Measurements from ENCODE around the gene SLC17A9.

Gene SLC17A9

DNA sequence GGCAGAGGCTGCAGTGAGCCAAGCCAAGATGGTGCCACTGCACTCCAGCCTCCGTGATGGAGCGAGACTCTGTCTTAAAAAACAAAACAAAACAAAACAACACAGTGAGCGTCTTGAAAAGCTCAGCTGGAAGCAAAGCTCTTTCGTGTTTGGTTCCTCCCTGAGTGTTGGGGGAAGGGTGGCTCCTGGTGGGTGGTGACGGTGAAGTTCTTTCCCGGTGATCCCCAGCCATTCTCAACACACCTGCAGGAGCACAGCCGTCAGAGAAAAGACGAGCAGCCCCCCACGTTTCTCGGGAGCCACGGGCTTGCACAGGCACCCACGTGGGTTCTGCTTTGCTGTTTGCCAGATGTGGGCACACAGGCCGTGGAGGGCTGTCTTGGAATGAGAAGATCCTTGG is 51.0 kb downstream of the SLC17A9 start:
- no peak for DNase-seq (ENCODE audit: low read depth)

DNA sequence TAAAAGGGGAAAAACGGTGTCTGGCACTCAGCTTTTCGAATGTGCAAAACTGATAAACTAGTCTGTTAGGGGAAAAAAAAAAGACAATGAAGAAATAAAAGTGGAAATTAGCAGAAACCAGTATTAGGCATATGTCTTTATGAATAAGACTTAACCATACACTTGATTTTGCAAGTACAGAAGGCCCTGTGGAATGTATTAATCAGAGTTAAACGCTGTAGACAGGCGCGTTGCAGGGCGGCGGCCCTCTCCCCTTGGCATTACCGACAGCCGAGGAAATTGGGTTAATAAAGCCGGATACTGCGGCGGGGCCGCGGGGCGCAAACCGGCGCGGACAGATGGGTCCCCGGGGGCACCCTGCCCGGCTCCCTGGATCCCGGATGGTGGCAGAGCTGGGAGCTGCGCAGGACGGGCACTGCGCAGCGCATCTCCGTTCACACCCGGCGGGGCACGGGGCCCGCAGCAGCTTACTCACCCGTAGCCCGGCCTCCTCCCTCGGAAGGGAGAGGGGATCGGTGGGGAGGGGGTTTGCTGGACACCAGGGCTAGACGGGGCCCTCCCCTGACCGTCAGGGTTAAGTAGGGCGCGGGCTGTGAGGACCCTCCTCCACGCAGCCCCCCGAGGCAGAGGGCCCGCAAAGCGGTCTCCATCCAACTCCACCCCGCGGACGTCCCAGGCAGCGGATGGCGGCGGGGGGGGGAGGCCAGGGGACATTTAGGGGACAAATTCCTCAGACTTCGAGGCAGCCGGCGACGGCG is 52.3 kb downstream of the SLC17A9 start:
- no peak for DNase-seq (ENCODE audit: low read depth)

DNA sequence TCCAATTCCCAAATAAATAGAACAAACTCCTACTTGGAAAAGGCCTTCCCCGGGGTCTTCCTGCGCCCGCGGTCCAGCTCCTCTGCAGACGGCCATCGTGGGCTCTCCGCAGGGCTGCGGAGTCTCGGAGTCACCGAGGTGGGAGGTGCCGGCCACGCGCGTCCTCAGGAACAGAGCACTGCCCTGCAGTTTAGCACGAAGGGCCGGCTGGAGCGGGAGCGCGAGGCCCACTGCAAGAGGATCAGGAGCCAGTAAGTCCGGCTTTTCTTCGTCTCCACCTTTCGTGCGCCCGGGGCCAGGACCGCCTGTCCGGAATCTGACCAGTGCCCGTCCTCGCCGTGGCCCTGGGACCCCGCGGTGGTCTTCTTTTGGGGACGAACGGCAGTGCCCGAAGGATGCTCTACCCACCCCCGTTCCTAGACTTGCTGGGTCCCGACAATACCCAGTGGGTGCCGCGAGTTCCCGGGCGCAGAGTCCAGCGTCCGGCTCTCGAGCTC is 52.9 kb downstream of the SLC17A9 start:
- no peak for DNase-seq (ENCODE audit: low read depth)

DNA sequence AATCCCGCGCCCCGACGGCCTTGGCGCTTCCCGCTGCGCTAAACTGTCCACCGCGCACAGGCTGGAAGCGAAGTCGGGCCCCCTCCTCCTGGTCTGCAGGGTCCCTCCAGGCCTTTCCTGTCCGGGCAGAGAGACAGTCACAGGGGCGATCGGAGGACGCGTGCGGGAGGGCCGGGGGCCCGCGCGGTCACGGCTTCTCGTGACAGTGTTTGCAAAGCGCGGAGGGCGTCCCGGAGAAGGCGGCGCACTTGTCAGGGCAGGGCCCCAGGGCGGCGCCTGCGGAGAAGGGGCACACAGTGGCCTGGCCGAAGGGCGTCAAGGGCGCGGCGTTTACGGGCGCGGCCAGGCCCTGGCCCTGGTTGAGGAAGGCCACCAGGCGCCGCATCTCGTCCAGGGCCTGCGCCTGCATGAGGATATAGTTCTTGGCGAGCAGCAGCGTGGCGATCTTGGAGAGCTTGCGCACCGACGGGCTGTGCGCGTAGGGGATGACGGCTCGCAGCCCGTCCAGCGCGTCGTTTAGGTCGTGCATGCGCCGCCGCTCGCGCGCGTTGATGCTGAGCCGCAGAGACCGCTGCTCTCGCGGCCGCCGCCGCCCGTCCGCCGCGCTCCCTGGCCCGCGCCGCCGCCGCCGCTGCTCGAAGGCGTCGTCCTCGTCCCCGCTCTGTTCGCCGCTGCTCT is 53.5 kb downstream of the SLC17A9 start:
- no peak for DNase-seq (ENCODE audit: low read depth)

DNA sequence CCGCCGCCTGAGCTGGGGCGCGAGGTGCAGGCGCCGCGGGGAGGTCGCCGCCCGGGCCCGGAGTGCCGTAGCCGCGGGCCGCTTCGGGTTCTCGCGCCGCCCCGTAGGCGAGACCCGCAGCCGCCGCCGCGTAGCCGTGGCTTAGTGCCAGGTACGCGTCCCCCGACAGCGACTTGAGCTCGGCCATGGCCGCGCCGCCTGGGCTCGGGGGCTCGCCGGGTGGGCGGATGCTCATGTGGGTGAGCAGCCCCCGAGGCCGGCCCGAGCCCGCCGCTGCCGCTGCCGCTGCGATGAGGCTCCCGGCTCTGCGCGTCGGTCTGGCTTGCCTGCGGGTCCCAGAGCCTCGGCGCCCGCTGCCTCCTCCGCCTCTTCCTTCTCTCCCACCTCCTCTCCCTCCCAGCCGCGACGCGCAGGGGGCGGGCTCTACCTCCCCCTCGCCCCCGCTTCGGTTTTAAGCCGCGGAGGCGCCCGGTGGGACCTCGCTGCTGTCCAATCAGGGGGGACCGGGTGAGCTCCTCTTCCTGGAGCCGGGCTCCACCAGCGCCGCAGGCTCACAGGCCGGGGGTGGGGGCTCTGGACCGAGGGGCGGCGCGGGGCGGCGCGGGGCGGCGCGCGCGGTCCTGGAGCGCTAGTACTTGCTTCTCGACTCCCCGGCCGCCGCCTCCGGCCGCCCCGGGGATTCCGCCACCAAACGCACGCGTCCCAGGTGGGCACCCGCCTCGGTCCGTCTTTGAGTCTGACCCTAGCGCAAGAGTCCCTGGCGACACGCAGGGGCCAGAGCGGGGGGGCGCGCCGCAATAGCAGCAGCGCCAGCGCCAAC is 54.2 kb downstream of the SLC17A9 start, which contains the start of gene BHLHE23:
BHLHE23 (minus strand) TSS at position 425 of the 820 bp plus-strand sequence; CDS start at position 235, 190 bp downstream.
- no peak for DNase-seq (ENCODE audit: low read depth)

DNA sequence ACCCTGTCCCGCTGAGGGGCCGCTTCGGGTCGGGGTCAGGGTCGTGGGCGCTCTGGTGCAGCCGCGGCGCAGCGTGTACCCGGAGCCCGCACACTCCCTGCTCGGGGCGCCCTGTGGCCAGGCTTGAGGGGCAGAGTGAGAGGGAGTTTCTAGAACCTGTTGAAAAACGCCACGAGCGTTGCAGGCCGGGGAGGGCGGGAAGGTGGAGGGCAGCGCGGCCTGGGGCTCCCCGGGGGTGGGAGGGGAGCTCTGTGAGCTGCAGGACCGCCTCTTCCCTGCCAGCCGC is 54.8 kb downstream of the SLC17A9 start:
- no peak for DNase-seq (ENCODE audit: low read depth)

DNA sequence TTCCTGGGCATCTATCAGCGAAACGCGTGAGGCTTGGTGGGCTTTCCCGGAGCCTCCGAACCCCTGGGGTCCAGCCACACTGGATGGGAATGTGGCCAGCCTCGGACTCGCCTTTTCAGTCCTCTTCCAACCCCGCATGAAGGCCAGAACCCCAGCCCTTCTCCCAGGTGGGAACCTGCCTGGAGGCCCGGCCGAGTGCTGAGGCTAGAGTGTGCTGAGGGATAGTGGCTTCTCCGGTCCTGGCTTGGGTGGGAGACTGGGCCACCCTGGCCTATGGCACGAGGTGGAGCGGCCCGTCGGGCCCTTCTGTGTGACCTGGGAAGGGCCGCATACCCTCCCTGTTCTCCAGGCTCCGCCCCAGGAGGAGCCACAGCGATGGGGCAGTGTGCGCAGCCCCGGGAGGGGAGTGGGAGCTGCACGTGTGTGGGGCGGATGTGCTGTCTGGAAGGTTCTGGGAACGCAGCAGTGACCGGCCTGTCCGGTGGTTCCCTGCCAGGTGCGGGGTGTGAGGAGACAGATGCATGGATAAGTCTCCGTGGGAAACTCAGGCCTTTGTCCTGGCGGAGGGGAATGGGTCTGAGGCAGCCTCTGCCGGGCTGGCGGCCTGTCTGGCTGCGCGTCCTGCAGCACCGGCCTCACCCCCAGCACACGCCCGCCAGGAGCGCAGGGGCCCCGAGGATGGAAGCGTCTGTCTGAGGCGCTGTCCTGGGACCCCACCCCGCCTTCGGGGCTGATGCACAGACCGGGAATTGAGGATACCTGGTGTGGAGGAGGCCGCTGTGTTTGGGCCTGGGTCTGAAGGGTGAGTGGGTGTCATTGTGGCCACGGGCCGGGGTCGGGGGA is 55.4 kb downstream of the SLC17A9 start:
- DNase-seq (ENCODE audit: low read depth), result no peak

DNA sequence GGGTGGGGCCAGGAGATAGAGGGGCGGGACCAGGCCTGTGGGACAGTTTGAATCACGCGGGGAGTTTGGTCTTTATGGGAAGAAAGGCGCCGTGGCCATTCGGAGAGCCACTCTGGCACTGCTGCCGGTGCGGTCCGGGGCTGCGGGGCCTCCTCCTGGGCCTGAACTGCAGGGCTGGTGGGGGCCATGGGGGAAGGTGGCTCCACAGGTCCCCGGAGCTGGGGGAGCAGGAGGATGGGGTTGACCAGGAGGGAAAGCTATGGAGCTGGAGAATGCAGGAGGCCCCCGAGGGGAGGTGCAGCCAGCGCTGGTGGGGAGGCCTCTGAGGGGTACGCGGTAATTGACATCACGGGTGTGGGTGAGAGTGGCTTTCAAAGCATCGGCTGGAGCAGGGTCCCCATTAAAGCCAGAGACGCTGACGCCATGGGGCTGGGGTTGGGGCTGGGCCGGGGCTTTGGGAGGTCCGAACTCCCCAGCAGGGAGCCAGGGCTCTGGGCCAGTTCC is 56.1 kb downstream of the SLC17A9 start:
- no peak for DNase-seq (ENCODE audit: low read depth)

DNA sequence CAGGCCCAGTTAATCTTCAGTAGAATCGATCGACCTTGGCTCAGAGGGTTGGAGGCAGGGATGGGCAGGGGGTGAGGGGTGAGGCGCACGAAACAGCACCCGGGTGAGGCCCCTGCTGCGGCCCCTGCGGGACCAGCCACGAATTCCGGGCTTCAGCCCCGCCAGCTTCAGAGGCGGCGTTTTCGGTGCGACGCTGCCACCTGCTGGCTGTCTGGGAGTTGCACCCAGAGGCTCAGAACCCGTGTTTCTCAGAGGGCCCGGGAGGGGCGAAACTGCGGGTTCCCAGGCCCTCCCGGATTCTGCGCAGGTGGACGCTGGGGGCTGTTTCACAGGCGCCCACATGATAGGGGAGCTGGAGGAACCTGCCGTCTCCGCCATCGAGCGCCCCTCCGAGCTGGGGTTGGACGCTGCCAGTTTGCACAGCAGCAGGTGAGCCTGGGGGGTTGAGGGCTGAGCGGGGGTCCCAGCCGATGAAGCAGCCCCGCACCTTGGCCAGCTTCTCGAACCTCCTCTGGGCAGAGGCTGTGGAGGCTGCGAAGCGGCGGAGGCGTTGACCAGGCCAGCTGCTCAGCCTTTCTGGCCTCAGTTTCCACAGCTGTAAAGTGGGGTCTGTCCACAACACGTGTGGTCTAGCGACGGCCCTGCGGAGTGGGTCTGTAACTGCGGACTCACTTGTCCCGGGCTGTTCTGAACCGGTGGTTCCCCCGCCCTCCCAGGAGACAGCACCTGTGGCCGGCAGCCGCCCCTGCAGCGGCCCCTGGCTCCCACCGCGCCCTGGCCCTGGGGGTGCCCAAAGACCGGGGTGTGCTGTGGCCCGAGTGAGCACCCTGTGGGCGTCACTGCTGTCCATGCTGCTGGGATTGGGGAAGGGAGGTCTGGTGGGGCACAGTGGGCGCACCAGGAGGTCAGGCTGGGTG is 56.8 kb downstream of the SLC17A9 start:
- DNase-seq (ENCODE audit: low read depth), result peak; percentile 74

DNA sequence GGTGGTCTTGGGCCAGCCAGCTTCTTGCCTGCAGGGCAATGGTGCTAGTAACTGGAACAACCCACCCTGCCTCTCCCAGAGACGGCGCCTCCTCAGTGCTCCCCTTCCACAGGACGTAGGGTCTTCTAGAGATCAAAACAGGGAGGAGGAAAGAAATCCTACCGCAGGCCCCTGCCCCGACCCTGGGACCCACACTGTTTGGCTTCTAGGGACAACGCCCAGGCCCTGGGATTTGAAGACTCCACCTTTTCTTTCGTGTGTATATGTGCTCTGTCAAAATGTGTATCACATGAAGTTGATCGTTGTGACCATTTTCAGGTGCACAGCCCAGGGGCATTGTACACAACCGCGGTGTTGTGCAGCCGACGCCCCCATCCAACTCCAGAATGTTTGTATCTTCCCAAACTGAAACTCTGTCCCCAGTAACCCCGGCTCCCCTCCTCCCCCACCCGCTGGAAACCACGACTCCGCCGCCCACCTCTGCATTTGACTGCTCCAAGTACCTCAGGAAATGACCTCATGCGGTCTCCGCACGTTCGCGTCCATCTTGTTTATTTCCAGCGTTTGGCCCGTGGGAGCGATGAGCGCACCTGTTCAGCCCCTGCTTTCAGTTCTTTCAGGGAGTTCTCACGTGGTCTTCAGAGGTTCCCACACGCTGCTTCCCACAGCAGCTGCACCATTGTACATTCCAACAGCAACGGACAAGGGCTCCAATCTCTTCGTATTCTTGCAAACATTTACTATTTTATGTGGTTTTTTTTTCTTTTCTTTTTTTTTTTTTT is 57.7 kb downstream of the SLC17A9 start:
- DNase-seq (ENCODE audit: low read depth), result peak; percentile 57

DNA sequence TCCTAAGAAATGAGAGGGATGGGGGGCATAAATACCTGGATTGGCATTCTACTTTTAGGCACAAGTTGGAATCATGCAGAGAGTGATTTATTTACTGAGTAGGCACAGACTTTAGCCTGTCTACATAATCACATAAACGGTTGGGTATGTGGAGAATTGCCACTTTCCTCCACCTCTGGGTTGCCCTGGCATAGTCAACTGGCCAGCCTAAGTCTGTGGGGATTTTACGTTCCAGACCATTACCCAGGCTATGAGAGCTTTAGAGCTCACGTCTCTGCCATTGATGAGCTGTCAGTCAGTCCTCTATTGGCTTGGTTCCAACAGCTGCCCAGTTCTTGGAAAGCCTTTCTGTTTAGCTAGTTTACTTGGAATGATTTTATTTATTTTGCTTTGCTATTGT is 59.3 kb downstream of the SLC17A9 start:
- no peak for DNase-seq (ENCODE audit: low read depth)

DNA sequence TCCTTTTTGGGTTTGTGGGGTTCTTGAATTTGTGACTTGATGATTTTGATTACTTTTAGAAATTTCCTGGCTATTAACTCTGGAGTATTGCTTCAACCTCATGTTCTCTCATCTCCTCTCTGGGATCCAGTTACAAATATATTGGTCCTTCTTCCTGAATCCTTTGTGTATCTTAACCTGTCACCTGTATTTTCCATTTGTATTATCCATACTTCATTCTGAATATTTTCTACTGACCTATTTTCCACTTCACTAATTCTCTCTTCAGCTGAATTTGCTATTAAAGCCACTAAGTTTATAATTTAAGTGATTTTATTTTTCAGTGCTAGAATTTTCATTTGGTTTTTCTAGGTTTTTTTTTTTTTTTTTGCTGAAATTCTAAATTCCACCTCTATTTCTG is 60.7 kb downstream of the SLC17A9 start:
- no peak for DNase-seq (ENCODE audit: low read depth)

DNA sequence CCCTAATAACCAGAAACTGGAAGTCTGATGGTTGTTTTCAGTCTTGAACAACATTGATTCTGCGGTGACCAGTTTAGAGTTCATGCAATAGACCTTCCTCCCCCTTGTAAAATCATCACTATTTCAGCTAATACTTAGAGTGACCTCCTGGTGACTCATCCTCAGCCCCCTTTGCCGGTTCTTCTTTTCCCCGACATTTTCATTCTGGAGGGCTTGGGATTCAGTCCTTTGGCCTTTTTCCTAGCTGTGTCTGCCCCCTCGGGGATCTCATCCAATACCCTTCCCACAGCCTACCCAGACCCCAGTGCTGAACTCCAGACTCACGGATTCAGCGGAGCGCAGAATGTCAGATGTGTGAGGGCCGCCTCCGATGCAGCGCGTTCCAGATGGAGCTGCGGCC is 61.8 kb downstream of the SLC17A9 start:
- DNase-seq (ENCODE audit: low read depth), result no peak

DNA sequence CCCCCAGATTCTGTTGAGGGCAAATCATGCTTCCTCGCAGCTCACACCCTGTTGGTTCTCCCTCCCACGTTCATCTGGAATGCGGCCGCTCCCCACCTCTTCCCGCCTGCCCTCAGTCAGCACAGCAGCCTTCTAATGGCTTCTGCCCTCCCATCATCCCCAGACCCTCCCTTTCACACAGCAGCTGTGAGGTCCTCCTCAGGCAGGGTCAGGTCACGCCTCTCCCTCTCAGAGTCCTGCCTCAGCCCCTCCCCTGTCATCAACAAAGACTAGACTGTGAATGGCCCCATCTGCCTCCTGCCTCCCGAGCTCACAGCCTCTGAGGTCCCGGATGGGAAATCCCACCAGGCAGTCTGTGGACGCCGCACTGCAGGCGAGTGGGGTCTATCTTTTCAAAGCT is 62.2 kb downstream of the SLC17A9 start:
- DNase-seq (ENCODE audit: low read depth), result no peak

DNA sequence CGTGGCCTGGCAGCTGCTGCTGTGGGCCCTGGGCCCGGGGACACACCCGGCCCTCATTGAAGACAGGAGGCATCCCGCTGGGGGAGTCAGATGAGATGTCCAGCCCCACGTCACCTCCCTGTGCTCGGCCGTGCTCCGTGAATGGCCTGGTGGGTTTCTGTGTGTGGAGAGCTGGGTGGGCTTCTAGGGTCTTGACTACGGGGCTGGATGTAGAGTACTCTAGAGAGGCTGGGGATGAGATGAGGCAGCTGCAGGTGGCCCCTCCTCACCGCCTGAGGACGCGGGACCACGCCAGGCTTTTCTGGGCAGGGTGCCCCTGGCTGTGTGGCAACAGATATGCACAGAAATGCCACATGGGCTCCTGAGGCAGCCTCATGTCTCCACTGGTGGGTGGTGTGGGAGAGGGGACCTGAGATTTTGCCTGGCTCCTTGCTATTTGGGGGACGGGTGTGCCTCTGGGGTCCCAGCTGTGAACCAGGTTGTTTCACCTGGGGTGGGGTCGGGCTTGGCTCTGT is 62.7 kb downstream of the SLC17A9 start:
- DNase-seq (ENCODE audit: low read depth), result no peak

DNA sequence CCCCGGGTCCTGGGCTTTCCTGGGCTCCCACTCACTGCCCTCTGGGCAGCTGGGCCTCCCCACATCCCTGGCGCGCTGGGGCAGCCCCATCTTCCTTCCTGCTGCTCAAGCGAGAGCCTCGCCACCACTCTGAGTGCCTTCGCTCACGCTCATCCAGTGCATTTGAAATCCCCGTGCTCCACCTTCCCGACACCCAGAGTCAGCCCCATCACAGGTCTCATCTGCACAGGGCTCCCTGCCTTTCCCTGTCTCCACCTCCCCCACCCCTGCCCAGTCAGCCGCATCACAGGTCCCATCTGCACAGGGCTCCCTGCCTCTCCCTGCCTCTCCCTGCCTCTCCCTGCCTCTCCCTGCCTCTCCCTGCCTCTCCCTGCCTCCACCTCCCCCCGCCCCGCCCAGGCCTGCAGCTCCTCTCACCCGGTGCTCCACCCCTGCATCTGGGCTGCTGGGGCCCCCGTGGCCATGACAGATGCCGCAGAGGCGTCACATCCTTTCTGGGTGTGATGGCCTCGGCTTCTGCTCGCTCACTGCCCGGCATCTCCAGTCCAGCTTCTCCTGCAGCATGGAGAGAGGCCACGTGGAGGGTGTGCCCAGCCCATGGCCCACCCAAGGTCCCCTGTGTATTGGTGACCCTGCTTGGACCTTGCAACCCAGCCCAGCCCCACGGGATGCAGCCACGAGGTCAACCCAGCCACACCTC is 63.3 kb downstream of the SLC17A9 start:
- DNase-seq (ENCODE audit: low read depth), result no peak

DNA sequence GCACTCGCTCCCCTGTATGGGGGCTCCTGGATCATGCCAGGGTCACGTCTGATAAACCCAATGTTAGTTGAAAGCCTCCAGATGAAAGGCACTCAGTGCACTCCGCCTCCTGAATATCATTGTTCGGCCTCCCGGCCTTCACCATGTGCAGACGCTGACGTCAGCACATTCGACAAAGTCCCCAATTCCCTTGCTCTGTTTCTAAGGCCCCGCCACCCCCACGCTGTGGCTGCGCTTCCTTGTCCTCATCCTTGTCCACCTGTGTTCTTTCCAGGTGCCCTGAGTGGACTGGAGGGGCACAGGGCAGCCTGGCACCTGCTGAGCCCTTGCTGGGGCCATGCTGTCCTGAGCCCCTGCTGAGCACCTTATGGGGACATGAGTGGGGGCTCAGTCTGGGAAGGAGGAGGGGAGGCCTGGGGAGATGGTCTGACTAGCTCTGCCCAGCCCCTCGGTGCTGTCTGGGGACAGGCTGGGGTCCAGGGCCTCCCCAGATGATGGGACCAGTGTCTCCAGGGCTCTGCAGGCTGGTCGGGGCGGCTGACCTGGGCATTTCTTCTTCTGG is 64.1 kb downstream of the SLC17A9 start:
- DNase-seq (ENCODE audit: low read depth), result no peak

DNA sequence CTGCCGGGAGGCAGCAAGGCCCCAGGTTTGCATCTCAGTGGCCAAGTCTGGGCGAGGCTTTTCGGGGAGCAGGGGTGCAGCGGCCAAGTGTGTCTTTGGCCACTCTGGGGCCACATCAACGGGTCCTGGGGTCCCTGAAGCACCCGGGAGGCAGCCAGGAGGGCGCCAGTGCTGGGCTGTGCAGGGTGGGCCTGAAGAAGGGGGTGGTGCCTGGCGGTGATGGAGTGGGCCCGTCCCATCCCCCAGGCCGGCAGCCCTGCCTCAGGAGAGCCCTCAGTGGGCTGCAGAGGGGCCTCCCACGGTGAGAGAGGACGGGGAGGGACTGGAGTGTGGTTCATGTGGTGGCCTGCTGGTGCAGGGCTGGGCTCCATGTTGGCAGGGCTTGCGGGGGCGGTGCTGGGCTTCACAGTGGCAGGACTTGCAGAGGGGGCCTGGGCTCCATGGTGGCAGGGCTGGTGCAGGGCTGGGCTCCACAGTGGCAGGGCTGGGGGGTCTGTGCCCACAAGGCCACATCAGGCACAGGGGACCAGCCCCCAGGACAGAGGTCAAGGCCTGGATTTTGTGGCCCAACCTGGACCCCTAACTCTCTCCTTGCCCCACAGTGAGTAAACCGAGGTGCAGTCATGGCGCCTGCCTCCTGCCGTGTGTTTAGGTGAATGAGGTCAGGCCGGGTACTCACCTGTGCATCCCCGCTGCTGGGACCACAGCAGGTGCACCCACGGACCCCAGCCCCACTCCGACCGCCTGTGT is 64.7 kb downstream of the SLC17A9 start:
- DNase-seq (ENCODE audit: low read depth), result no peak

Data from activated T-cell treated with anti-CD3 and anti-CD28 coated beads for 24 hours (primary cell).